B cell (primary cell): ENCODE measurements around the gene CDYL2. TPM values are rescaled to one million over a fixed set of nuclear protein-coding genes. Genes with fewer than 3 reads are reported as not detected.

Experiments used
- ATAC-seq: fragments of 200-7000 bp; cut with Tn5 transposase; one replicate; pipeline ENCODE4 v1.10.0; 2021; ENCODE audit warnings: low read depth, mild to moderate bottlenecking, moderate number of reproducible peaks, moderate library complexity
- CTCF ChIA-PET: fragments of 350-600 bp; sonication (Branson Sonifier 250); formaldehyde crosslinking; loops from one replicate; lab custom pipeline; 2021; ENCODE audit warnings: antibody characterized with exemption, inconsistent platforms; lab: Charles Lee
- POLR2A ChIA-PET: fragments of 350-600 bp; sonication (Branson Sonifier 250); formaldehyde crosslinking; loops from one replicate; lab custom pipeline; 2021; ENCODE audit warnings: antibody characterized with exemption; lab: Charles Lee
- DNase-seq: peaks from one replicate; pipeline ENCODE4 v3.0.0; 2013
- H2AFZ ChIP-seq: 2 replicates; pipeline ENCODE4 v1.6.1; 2012; ENCODE audit warnings: mild to moderate bottlenecking, low read depth, low read length; ENCODE audit not compliant: insufficient read depth, poor library complexity, severe bottlenecking
- H3K27ac ChIP-seq, 2 donors: 1 replicate in 1 of 2; 2 replicates in 1 of 2; pipeline ENCODE4 v1.5.1; 2012 to 2013; ENCODE audit warnings: low read length in 2 of 2, mild to moderate bottlenecking in 2 of 2, moderate library complexity in 1 of 2
- H3K27me3 ChIP-seq, 4 experiments: fragments of 200-600 bp in 1 of 4; sonication (generic) in 1 of 4; replicated peaks in 1 of 4; 1 replicate in 2 of 4; 2 replicates in 2 of 4; pipeline versions ENCODE4 v1.6.1 to v1.7.0; 2013 to 2016; ENCODE audit warnings: low read length in 3 of 4, mild to moderate bottlenecking in 2 of 4, mixed read lengths in 1 of 4, moderate library complexity in 1 of 4; ENCODE audit not compliant: insufficient read depth in 4 of 4, control insufficient read depth in 3 of 4; ENCODE audit errors: control extremely low read depth in 1 of 4
- H3K36me3 ChIP-seq, 2 experiments: replicated peaks in 1 of 2; 1 replicate in 1 of 2; 2 replicates in 1 of 2; pipeline versions ENCODE4 v1.6.1 to v1.7.1; 2013; ENCODE audit warnings: low read length in 1 of 2; ENCODE audit not compliant: insufficient read depth in 2 of 2, control insufficient read depth in 1 of 2; ENCODE audit errors: control extremely low read depth in 1 of 2, extremely low read depth in 1 of 2
- H3K4me1 ChIP-seq, 2 donors: fragments of 200-600 bp in 1 of 2; sonication (generic) in 1 of 2; 1 replicate in 1 of 2; 2 replicates in 1 of 2; pipeline versions ENCODE4 v1.5.1 to v1.6.1; 2013 to 2017; ENCODE audit warnings: low read length in 2 of 2; ENCODE audit not compliant: control insufficient read depth in 2 of 2, insufficient read depth in 2 of 2
- H3K4me2 ChIP-seq: replicated peaks from 2 replicates; pipeline ENCODE3; 2012; ENCODE audit warnings: mild to moderate bottlenecking, low read depth, low read length; ENCODE audit not compliant: poor library complexity, severe bottlenecking
- H3K4me3 ChIP-seq, 5 experiments: fragments of 200-600 bp in 1 of 5; sonication (generic) in 1 of 5; 1 replicate in 3 of 5; 2 replicates in 2 of 5; pipeline versions ENCODE4 v1.5.1 to v1.7.0; 2011 to 2016; ENCODE audit warnings: low read length in 4 of 5, mild to moderate bottlenecking in 4 of 5, low read depth in 2 of 5, control low read depth in 1 of 5, moderate library complexity in 1 of 5; ENCODE audit not compliant: insufficient read depth in 1 of 5; ENCODE audit errors: control extremely low read depth in 1 of 5, extremely low read depth in 1 of 5
- H3K79me2 ChIP-seq: fragments of 200-600 bp; sonication (generic); one replicate; pipeline ENCODE4 v1.6.0; 2016; ENCODE audit warnings: low read length; ENCODE audit not compliant: control insufficient read depth, insufficient read depth
- H3K9ac ChIP-seq: fragments of 200-600 bp; sonication (generic); 2 replicates; pipeline ENCODE4 v1.6.1; 2017; ENCODE audit warnings: mild to moderate bottlenecking, low read length, moderate library complexity
- H3K9me3 ChIP-seq, 3 donors: one replicate each; pipeline versions ENCODE4 v1.6.1 to v1.7.1; 2013; ENCODE audit warnings: low read length in 2 of 3; ENCODE audit not compliant: control insufficient read depth in 2 of 3, insufficient read depth in 1 of 3; ENCODE audit errors: control extremely low read depth in 1 of 3
- H4K20me1 ChIP-seq: 2 replicates; pipeline ENCODE4 v1.6.0; 2012; ENCODE audit warnings: mild to moderate bottlenecking, low read length; ENCODE audit not compliant: insufficient read depth, control insufficient read depth, poor library complexity, severe bottlenecking
- H3K27ac Mint-ChIP-seq: one replicate; pipeline ENCODE4 v1.8.0; 2021; ENCODE audit warnings: mixed read lengths
- H3K27me3 Mint-ChIP-seq: one replicate; pipeline ENCODE4 v1.8.0; 2021; ENCODE audit warnings: mixed read lengths
- H3K4me1 Mint-ChIP-seq: one replicate; pipeline ENCODE4 v1.8.0; 2021; ENCODE audit warnings: mixed read lengths
- H3K4me3 Mint-ChIP-seq: one replicate; pipeline ENCODE4 v1.8.0; 2021; ENCODE audit warnings: mixed read lengths
- H3K9me3 Mint-ChIP-seq: one replicate; pipeline ENCODE4 v1.8.0; 2022; ENCODE audit warnings: mixed read lengths; ENCODE audit not compliant: insufficient read depth
- CTCF ChIP-seq: fragments of 200-600 bp; IDR thresholded peaks from one replicate; pipeline ENCODE4 v1.8.0; 2022; ENCODE audit warnings: antibody characterized with exemption, mild to moderate bottlenecking
- EZH2 ChIP-seq: IDR thresholded peaks from 2 replicates; pipeline ENCODE4 v1.6.1; 2012; ENCODE audit warnings: borderline replicate concordance, low read depth, mild to moderate bottlenecking, moderate library complexity, low read length; ENCODE audit not compliant: insufficient read depth, poor library complexity, severe bottlenecking
- WGBS: methylation state at CpG from one replicate; pipeline ENCODE4 v1.1.5; 2013; ENCODE audit warnings: missing lambda C conversion rate; ENCODE audit not compliant: insufficient coverage; 5-methylcytosine and 5-hydroxymethylcytosine counted together
- intact Hi-C: fragments of 100-400 bp; cut with micrococcal nuclease; formaldehyde crosslinking; loops from one replicate; pipeline ENCODE4 v1.10.0; 2022
- polyA plus RNA-seq: library from polyadenylated mRNA; depleted of rRNA; stranded (reverse); fragments of >200 nt; gene quantifications from 2 replicates; pipeline ENCODE4 v1.2.3, GENCODE V29; 2012
- total RNA-seq, 2 donors: library from RNA; stranded (reverse); fragments of 120-200 nt in 1 of 2; gene quantifications; 1 replicate in 1 of 2; 2 replicates in 1 of 2; pipeline versions ENCODE4 v1.2.3 to v1.2.4, GENCODE V29; 2013 to 2022

CDYL2 gene
- total and polyA plus RNA-seq, 2 donors (not counting 1 experiment from before 2014, with no cell fraction given), result 0.66 to 6.6 TPM

- Mint-ChIP-seq H3K4me1 (peaks cover 9% of the 10 kb centered on the region), H3K27ac (no peak overlapping the region), H3K9me3 (peaks cover 4% of the 10 kb centered on the region), H3K4me3 (no peak overlapping the region), H3K27me3 (no peaks in the 10 kb centered on the region)
- CTCF ChIA-PET, result no interaction called here
- Histone ChIP-seq H2AFZ (no peak overlapping the region), H3K4me3 (no peak overlapping the region), H3K27me3 (no peaks in the 10 kb centered on the region), H3K79me2 (no peaks in the 10 kb centered on the region), H3K27ac (no peak overlapping the region), H3K9me3 (no peaks in the 10 kb centered on the region), H3K36me3 (no peaks in the 10 kb centered on the region), H3K4me1 (no peaks in the 10 kb centered on the region), H3K9ac (no peak overlapping the region), H4K20me1 (no peaks in the 10 kb centered on the region), H3K4me2 (no peak overlapping the region)
- ATAC-seq, result no peak
- TF ChIP-seq CTCF (no peak), EZH2 (no peak)
- intact Hi-C loops, result no loop called here
- WGBS, result 77% methylated on average over 3 of the region's 4 CpGs
- DNase-seq, result no peak
- POLR2A ChIA-PET, result no interaction called here
Measured at GRCh38 chr16:80700558-80700957, 103.8 kb downstream of the CDYL2 start.

GRCh38 chr16:80695020-80695419 lies 109.4 kb downstream of the CDYL2 start:
- Histone ChIP-seq H3K9me3 (no peaks in the 10 kb centered on the region), H4K20me1 (no peaks in the 10 kb centered on the region), H3K9ac (no peak overlapping the region), H3K27me3 (no peaks in the 10 kb centered on the region), H3K79me2 (no peaks in the 10 kb centered on the region), H3K36me3 (no peaks in the 10 kb centered on the region), H3K27ac (no peak overlapping the region), H3K4me2 (no peak overlapping the region), H3K4me1 (no peaks in the 10 kb centered on the region), H2AFZ (no peak overlapping the region), H3K4me3 (no peak overlapping the region)
- ChIA-PET CTCF (no interaction called here), POLR2A (no interaction called here)
- Mint-ChIP-seq H3K27ac (no peak overlapping the region), H3K9me3 (peaks cover 4% of the 10 kb centered on the region), H3K27me3 (no peaks in the 10 kb centered on the region), H3K4me3 (no peak overlapping the region), H3K4me1 (peaks cover 25% of the 10 kb centered on the region)
- TF ChIP-seq CTCF, result no peak
- TF ChIP-seq EZH2, result no peak
- DNase-seq (no peak), ATAC-seq (no peak)
- no CpG with 5 or more reads among the region's 2 CpGs for WGBS
- intact Hi-C loops, result no loop called here
